Neural cell (in vitro differentiated cells): ENCODE data around the gene ATP8B4. TPM values are rescaled to one million over a fixed set of nuclear protein-coding genes. Genes with fewer than 3 reads are reported as not detected.
A peak's percentile ranks its signal among the peaks of the same experiment; 100 is the strongest.

Source experiments
- H2AFZ ChIP-seq: fragments of 200-600, 300-800 bp; sonication (generic), shearing (Covaris generic); 2 replicates; pipeline ENCODE4 v1.6.0; 2014; ENCODE audit warnings: low read depth, mild to moderate bottlenecking, antibody characterized with exemption, low read length, moderate library complexity
- H3F3A ChIP-seq: fragments of 200-600 bp; shearing (Covaris generic); 2 replicates; pipeline ENCODE4 v1.6.1; 2016; ENCODE audit warnings: mild to moderate bottlenecking, moderate library complexity, mixed read lengths, antibody characterized with exemption, low read length; ENCODE audit not compliant: insufficient read depth, poor library complexity, severe bottlenecking
- H3K27ac ChIP-seq: fragments of 200-600, 300-800 bp; sonication (generic), shearing (Covaris generic); 2 replicates; pipeline ENCODE4 v1.5.1; 2014; ENCODE audit warnings: mild to moderate bottlenecking, low read length, moderate library complexity
- H3K27me3 ChIP-seq: fragments of 300-800, 200-600 bp; sonication (generic), shearing (Covaris generic); 2 replicates; pipeline ENCODE4 v1.6.0; 2014; ENCODE audit warnings: mild to moderate bottlenecking, low read depth, low read length, moderate library complexity; ENCODE audit not compliant: insufficient read depth
- H3K36me3 ChIP-seq: fragments of 300-800, 200-600 bp; sonication (generic), shearing (Covaris generic); 2 replicates; pipeline ENCODE4 v1.5.1; 2014; ENCODE audit warnings: mild to moderate bottlenecking, antibody characterized with exemption, low read length, moderate library complexity; ENCODE audit not compliant: insufficient read depth
- H3K4me2 ChIP-seq: fragments of 300-800, 200-600 bp; sonication (generic), shearing (Covaris generic); 2 replicates; pipeline ENCODE4 v1.6.0; 2014; ENCODE audit warnings: mild to moderate bottlenecking, low read length
- H3K4me3 ChIP-seq: fragments of 300-800, 200-600 bp; sonication (generic), shearing (Covaris generic); 2 replicates; pipeline ENCODE4 v1.5.1; 2014; ENCODE audit warnings: mild to moderate bottlenecking, low read length, moderate library complexity
- H3K79me2 ChIP-seq: fragments of 200-600 bp; shearing (Covaris generic); replicated peaks from 2 replicates; pipeline ENCODE4 v1.6.0; 2014; ENCODE audit warnings: mild to moderate bottlenecking, low read length, moderate library complexity; ENCODE audit not compliant: insufficient read depth
- H3K9ac ChIP-seq: fragments of 300-800, 200-600 bp; sonication (generic), shearing (Covaris generic); 2 replicates; pipeline ENCODE4 v1.6.1; 2016; ENCODE audit warnings: mild to moderate bottlenecking, low read length, mixed read lengths
- H3K9me2 ChIP-seq: fragments of 200-600 bp; shearing (Covaris generic); 2 replicates; pipeline ENCODE4 v1.6.1; 2016; ENCODE audit warnings: mild to moderate bottlenecking, low read length, mixed read lengths; ENCODE audit not compliant: insufficient read depth
- H3K9me3 ChIP-seq: fragments of 200-600, 300-800 bp; sonication (generic), shearing (Covaris generic); 2 replicates; pipeline ENCODE4 v1.6.1; 2016; ENCODE audit warnings: mild to moderate bottlenecking, mixed run types, low read length, moderate library complexity, mixed read lengths
- H4K20me1 ChIP-seq: fragments of 200-600 bp; shearing (Covaris generic); 2 replicates; pipeline ENCODE4 v1.6.1; 2016; ENCODE audit warnings: mild to moderate bottlenecking, mixed run types; ENCODE audit not compliant: insufficient read depth
- EP300 ChIP-seq: fragments of 450-650 bp; conservative IDR thresholded peaks from 2 replicates; pipeline ENCODE4 v1.6.1; 2014; ENCODE audit warnings: antibody characterized with exemption, mild to moderate bottlenecking, moderate library complexity; ENCODE audit not compliant: poor library complexity, severe bottlenecking
- EZH2 ChIP-seq: fragments of 200-600, 300-800 bp; shearing (Covaris generic), sonication (generic); IDR thresholded peaks from 2 replicates; pipeline ENCODE4 v1.6.1; 2014; ENCODE audit warnings: antibody characterized with exemption, low read length, borderline replicate concordance, mild to moderate bottlenecking; ENCODE audit not compliant: insufficient read depth, poor library complexity, severe bottlenecking
- MXI1 ChIP-seq: fragments of 450-650 bp; conservative IDR thresholded peaks from 2 replicates; pipeline ENCODE4 v1.6.1; 2014; ENCODE audit warnings: antibody characterized with exemption, mild to moderate bottlenecking; ENCODE audit not compliant: poor library complexity, severe bottlenecking
- POLR2AphosphoS5 ChIP-seq: IDR thresholded peaks from 2 replicates; pipeline ENCODE4 v1.6.1; 2012
- RAD21 ChIP-seq: fragments of 450-650 bp; conservative IDR thresholded peaks from 2 replicates; pipeline ENCODE4 v1.6.1; 2014; ENCODE audit warnings: antibody characterized with exemption, mild to moderate bottlenecking, moderate library complexity
- SMC3 ChIP-seq: fragments of 450-650 bp; conservative IDR thresholded peaks from 2 replicates; pipeline ENCODE4 v1.6.1; 2014; ENCODE audit warnings: antibody characterized with exemption, mild to moderate bottlenecking, moderate library complexity; ENCODE audit not compliant: poor library complexity
- TAF1 ChIP-seq: IDR thresholded peaks from 2 replicates; pipeline ENCODE4 v1.6.1; 2012; ENCODE audit warnings: low read depth
- polyA plus RNA-seq: library from polyadenylated mRNA; depleted of rRNA; stranded (reverse); fragments of >200 nt; gene quantifications from 2 replicates; pipeline ENCODE4 v1.2.3, GENCODE V29; 2014
- TF ChIP-seq, protein P1 (sequence below): IDR thresholded peaks from 2 replicates; pipeline ENCODE4 v1.6.1; 2012; ENCODE audit warnings: borderline replicate concordance
- TF ChIP-seq, protein P2 (sequence below): fragments of 450-650 bp; IDR thresholded peaks from 2 replicates; pipeline ENCODE4 v1.5.1; 2014; ENCODE audit warnings: antibody characterized with exemption, mild to moderate bottlenecking, moderate library complexity; ENCODE audit not compliant: poor library complexity, severe bottlenecking

The ATP8B4 gene
- polyA plus RNA-seq, 1 donor from 2014 or later, result 2.9 TPM

GRCh38 chr15:50148362-50148963 is 29.4 kb upstream of the ATP8B4 start:
- Histone ChIP-seq H3K4me3 (no peak overlapping the region), H2AFZ (no peak overlapping the region), H3K9me3 (no peaks in the 10 kb centered on the region), H3K27me3 (no peaks in the 10 kb centered on the region), H3K9ac (no peak overlapping the region), H3K27ac (no peak overlapping the region), H3K36me3 (no peaks in the 10 kb centered on the region), H3K4me2 (no peak overlapping the region), H3F3A (no peaks in the 10 kb centered on the region), H3K79me2 (no peaks in the 10 kb centered on the region), H4K20me1 (no peaks in the 10 kb centered on the region), H3K9me2 (no peaks in the 10 kb centered on the region)
- TF ChIP-seq, protein P1, sequence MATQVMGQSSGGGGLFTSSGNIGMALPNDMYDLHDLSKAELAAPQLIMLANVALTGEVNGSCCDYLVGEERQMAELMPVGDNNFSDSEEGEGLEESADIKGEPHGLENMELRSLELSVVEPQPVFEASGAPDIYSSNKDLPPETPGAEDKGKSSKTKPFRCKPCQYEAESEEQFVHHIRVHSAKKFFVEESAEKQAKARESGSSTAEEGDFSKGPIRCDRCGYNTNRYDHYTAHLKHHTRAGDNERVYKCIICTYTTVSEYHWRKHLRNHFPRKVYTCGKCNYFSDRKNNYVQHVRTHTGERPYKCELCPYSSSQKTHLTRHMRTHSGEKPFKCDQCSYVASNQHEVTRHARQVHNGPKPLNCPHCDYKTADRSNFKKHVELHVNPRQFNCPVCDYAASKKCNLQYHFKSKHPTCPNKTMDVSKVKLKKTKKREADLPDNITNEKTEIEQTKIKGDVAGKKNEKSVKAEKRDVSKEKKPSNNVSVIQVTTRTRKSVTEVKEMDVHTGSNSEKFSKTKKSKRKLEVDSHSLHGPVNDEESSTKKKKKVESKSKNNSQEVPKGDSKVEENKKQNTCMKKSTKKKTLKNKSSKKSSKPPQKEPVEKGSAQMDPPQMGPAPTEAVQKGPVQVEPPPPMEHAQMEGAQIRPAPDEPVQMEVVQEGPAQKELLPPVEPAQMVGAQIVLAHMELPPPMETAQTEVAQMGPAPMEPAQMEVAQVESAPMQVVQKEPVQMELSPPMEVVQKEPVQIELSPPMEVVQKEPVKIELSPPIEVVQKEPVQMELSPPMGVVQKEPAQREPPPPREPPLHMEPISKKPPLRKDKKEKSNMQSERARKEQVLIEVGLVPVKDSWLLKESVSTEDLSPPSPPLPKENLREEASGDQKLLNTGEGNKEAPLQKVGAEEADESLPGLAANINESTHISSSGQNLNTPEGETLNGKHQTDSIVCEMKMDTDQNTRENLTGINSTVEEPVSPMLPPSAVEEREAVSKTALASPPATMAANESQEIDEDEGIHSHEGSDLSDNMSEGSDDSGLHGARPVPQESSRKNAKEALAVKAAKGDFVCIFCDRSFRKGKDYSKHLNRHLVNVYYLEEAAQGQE, result no peak
- TF ChIP-seq EZH2, result no peak
- TF ChIP-seq POLR2AphosphoS5, result no peak
- TF ChIP-seq EP300, result no peak
- peak; percentile 74 for TF ChIP-seq SMC3
- TF ChIP-seq, protein P2, sequence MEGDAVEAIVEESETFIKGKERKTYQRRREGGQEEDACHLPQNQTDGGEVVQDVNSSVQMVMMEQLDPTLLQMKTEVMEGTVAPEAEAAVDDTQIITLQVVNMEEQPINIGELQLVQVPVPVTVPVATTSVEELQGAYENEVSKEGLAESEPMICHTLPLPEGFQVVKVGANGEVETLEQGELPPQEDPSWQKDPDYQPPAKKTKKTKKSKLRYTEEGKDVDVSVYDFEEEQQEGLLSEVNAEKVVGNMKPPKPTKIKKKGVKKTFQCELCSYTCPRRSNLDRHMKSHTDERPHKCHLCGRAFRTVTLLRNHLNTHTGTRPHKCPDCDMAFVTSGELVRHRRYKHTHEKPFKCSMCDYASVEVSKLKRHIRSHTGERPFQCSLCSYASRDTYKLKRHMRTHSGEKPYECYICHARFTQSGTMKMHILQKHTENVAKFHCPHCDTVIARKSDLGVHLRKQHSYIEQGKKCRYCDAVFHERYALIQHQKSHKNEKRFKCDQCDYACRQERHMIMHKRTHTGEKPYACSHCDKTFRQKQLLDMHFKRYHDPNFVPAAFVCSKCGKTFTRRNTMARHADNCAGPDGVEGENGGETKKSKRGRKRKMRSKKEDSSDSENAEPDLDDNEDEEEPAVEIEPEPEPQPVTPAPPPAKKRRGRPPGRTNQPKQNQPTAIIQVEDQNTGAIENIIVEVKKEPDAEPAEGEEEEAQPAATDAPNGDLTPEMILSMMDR, result peak; percentile 69
- peak; percentile 65 for TF ChIP-seq RAD21
- TF ChIP-seq MXI1, result no peak

- Histone ChIP-seq H2AFZ (no peak overlapping the region), H3K27me3 (no peaks in the 10 kb centered on the region), H3K4me3 (no peak overlapping the region), H3K79me2 (no peaks in the 10 kb centered on the region), H3K36me3 (no peaks in the 10 kb centered on the region), H3K27ac (no peak overlapping the region), H3F3A (no peaks in the 10 kb centered on the region), H3K9ac (no peak overlapping the region), H3K4me2 (no peak overlapping the region), H3K9me2 (no peaks in the 10 kb centered on the region), H3K9me3 (no peaks in the 10 kb centered on the region), H4K20me1 (no peaks in the 10 kb centered on the region)
- TF ChIP-seq, protein P2, result no peak
- TF ChIP-seq POLR2AphosphoS5 (no peak), MXI1 (no peak), TAF1 (no peak), RAD21 (no peak), EZH2 (no peak), EP300 (no peak), SMC3 (no peak)
- TF ChIP-seq, protein P1, result no peak
Observed at GRCh38 chr15:50146632-50147031, 27.6 kb upstream of the ATP8B4 start.
